DND-41 (cell line): ENCODE data around the gene SECTM1.

Experiments
- ATAC-seq: fragments of 200-7000 bp; cut with Tn5 transposase; 3 replicates; pipeline ENCODE4 v1.9.1; 2021; ENCODE audit warnings: low read depth; ENCODE audit not compliant: insufficient read depth
- DNase-seq: peaks from one replicate; pipeline ENCODE4 v3.0.0-alpha.2; 2020
- H2AFZ ChIP-seq: 2 replicates; pipeline ENCODE4 v1.6.0; 2012; ENCODE audit warnings: low read depth, low read length
- H3K27ac ChIP-seq: 2 replicates; pipeline ENCODE4 v1.5.1; 2012; ENCODE audit warnings: low read length, inconsistent platforms
- H3K27me3 ChIP-seq: fragments of 200-600 bp; sonication (generic); 2 replicates; pipeline ENCODE4 v1.6.0; 2012; ENCODE audit warnings: low read length, mild to moderate bottlenecking, inconsistent platforms; ENCODE audit not compliant: insufficient read depth, poor library complexity
- H3K36me3 ChIP-seq: 2 replicates; pipeline ENCODE4 v1.5.1; 2012; ENCODE audit warnings: low read length, inconsistent platforms; ENCODE audit not compliant: insufficient read depth
- H3K4me1 ChIP-seq: 2 replicates; pipeline ENCODE4 v1.5.1; 2012; ENCODE audit warnings: mild to moderate bottlenecking, low read length; ENCODE audit not compliant: insufficient read depth
- H3K4me2 ChIP-seq: 2 replicates; pipeline ENCODE4 v1.6.0; 2012; ENCODE audit warnings: mild to moderate bottlenecking, moderate library complexity, low read length, inconsistent platforms; ENCODE audit not compliant: insufficient read depth
- H3K4me3 ChIP-seq, 2 experiments: fragments of 200-600 bp in 1 of 2; shearing (Covaris generic) in 1 of 2; 2 replicates each; pipeline ENCODE4 v1.5.1; 2012 to 2016; ENCODE audit warnings: inconsistent platforms in 2 of 2, low read length in 2 of 2, mild to moderate bottlenecking in 2 of 2, low read depth in 1 of 2, moderate library complexity in 1 of 2
- H3K79me2 ChIP-seq: 2 replicates; pipeline ENCODE4 v1.6.0; 2012; ENCODE audit warnings: low read length, inconsistent platforms; ENCODE audit not compliant: insufficient read depth
- H3K9ac ChIP-seq: 2 replicates; pipeline ENCODE4 v1.6.0; 2012; ENCODE audit warnings: low read depth, mild to moderate bottlenecking, inconsistent platforms, low read length, moderate library complexity
- H3K9me3 ChIP-seq: 2 replicates; pipeline ENCODE4 v1.5.1; 2012; ENCODE audit warnings: low read length, moderate library complexity, mild to moderate bottlenecking, inconsistent platforms; ENCODE audit not compliant: insufficient read depth, severe bottlenecking
- H4K20me1 ChIP-seq: 2 replicates; pipeline ENCODE4 v1.6.0; 2012; ENCODE audit warnings: low read length; ENCODE audit not compliant: insufficient read depth
- EZH2 ChIP-seq: IDR thresholded peaks from 3 replicates; pipeline ENCODE4 v1.6.1; 2012; ENCODE audit warnings: borderline replicate concordance, low read depth, mild to moderate bottlenecking, moderate library complexity, low read length, inconsistent platforms; ENCODE audit not compliant: severe bottlenecking
- TF ChIP-seq, protein P1 (sequence below): IDR thresholded peaks from 2 replicates; pipeline ENCODE4 v1.5.1; 2012; ENCODE audit warnings: borderline replicate concordance, low read length, moderate library complexity, mild to moderate bottlenecking; ENCODE audit not compliant: poor library complexity, severe bottlenecking; ENCODE audit errors: extremely low read depth

SECTM1 gene

DNA sequence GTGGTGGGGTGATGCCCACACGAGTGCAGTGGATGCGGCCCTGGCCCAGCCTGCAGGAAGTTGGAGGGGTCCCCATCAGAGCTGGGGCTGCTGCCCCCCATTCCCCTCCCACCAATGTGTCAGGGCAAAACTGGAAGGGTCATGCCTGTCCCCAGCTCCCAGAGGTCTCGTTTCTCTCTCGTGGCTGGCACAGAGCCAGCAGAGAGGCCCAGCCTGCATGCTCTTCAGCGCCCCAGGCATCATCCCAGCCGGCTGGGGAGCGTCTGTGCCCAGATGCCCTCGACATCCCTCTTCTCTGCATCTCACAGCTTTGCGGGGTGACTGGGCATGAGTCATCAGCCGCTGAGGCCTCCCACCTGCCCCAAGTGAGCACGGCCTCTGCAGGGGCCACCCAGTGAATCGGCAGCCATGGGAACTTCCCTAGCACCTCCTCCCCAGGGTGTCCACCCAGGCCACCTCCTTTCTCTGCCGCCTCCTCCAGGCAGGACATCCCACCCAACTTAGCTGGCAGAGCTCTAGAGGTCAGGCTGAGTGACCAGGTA, 50.3 kb downstream of the SECTM1 start:
- Histone ChIP-seq H3K9ac (no peak overlapping the region), H3K79me2 (no peaks in the 10 kb centered on the region), H4K20me1 (no peaks in the 10 kb centered on the region), H2AFZ (no peak overlapping the region), H3K9me3 (no peaks in the 10 kb centered on the region), H3K4me3 (no peak overlapping the region), H3K4me1 (peaks cover 5% of the 10 kb centered on the region), H3K27ac (no peak overlapping the region), H3K36me3 (no peaks in the 10 kb centered on the region), H3K4me2 (no peak overlapping the region), H3K27me3 (no peaks in the 10 kb centered on the region)
- TF ChIP-seq EZH2 = no peak
- TF ChIP-seq, protein P1, sequence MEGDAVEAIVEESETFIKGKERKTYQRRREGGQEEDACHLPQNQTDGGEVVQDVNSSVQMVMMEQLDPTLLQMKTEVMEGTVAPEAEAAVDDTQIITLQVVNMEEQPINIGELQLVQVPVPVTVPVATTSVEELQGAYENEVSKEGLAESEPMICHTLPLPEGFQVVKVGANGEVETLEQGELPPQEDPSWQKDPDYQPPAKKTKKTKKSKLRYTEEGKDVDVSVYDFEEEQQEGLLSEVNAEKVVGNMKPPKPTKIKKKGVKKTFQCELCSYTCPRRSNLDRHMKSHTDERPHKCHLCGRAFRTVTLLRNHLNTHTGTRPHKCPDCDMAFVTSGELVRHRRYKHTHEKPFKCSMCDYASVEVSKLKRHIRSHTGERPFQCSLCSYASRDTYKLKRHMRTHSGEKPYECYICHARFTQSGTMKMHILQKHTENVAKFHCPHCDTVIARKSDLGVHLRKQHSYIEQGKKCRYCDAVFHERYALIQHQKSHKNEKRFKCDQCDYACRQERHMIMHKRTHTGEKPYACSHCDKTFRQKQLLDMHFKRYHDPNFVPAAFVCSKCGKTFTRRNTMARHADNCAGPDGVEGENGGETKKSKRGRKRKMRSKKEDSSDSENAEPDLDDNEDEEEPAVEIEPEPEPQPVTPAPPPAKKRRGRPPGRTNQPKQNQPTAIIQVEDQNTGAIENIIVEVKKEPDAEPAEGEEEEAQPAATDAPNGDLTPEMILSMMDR = no peak
- ATAC-seq (no peak; the same call in 2 of the 3 replicates), DNase-seq (no peak)

DNA sequence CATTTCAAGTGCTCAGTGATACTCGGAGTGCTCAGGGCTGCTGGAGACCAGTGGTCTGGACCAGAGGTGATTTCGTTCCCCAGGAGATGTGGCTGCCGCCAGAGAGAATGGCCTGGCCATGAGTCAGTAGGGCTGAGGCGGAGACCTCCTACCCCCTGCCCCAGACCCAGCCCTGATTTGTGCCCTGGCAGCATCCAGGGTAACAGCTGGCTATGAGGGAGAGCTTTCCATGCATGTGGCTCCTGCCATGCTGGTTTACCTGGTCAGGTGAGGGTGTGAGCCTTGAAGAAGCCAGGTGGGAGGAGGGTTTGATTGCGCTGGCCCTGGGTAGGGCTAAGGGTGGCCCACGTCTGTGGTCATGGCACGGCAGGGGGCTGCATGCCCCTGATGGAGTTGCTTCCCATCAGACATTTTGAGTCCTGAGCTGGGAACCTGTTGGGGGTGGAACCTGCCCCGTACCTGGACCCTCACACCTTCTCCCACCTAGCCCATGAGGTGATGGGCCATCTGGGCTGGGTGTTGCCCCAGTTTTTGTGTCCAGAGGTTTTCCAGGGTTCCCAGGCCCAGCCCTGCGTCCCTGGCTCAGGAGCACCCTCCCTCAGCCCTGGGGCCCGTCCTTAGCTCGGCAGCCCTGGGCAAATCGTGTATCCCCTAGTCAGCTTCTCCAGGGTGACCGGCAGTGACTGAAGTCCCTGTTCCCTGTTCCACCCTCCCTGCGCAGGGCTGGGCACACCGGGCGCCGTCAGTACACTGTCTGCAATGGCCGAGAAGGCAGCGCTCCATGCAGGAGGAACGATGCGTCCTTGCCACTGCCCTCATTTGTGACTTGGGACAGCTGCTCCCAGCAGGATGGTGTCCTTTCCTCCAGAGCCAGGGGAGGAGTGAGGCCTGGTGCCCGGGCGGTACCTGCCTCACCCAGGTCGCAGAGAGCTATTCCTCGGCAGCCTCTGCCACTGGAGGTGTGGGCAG, 51.0 kb downstream of the SECTM1 start:
- no peaks in the 10 kb centered on the region for H3K36me3 ChIP-seq
- H2AFZ ChIP-seq = no peak overlapping the region
- TF ChIP-seq, protein P1 = no peak
- TF ChIP-seq EZH2 = no peak
- DNase-seq (no peak), ATAC-seq (no peak)
- H3K4me1 ChIP-seq = no peaks in the 10 kb centered on the region
- no peaks in the 10 kb centered on the region for H3K79me2 ChIP-seq
- no peaks in the 10 kb centered on the region for H4K20me1 ChIP-seq
- no peak overlapping the region for H3K27ac ChIP-seq
- no peak overlapping the region for H3K4me2 ChIP-seq
- H3K9ac ChIP-seq = no peak overlapping the region
- H3K4me3 ChIP-seq = no peak overlapping the region
- H3K27me3 ChIP-seq = no peaks in the 10 kb centered on the region
- H3K9me3 ChIP-seq = no peaks in the 10 kb centered on the region

DNA sequence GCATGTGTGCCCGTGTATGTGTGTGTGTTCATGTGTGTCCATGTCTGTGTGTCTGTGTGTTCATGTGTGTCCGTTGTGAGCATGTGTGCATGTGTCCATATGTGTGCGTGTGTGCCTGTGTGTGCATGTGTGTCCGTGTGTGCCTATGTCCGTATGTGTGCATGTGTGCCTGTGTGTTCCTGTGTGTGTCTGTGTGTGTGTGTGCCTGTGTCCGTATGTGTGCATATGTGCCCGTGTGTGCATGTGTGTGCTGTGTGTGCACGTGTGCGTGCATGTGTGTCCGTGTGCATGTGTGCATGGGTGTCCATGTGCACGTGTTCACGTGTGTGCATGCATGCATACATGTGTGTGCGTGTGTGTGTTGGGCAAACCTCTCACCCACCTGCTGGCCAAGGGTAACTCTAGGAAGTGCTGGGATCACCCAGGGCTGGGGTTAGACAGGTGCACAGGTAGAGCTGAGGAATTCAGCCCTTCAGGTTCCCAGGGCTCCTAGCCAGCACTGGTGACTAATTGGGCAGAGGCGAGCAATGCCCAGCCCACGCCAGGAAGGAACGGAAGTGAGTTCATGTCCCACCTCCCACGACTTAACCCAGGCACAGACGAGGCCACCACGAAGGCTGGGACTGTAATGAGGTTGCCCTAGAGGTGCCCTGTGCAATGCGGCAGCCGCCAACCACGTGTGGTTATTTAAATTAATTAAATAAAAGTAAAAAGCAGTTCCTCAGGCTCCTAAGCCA, 51.9 kb downstream of the SECTM1 start:
- TF ChIP-seq, protein P1 = no peak
- TF ChIP-seq EZH2 = no peak
- no peak overlapping the region for H3K4me3 ChIP-seq
- no peak overlapping the region for H3K9ac ChIP-seq
- H4K20me1 ChIP-seq = no peaks in the 10 kb centered on the region
- no peak overlapping the region for H3K27ac ChIP-seq
- no peaks in the 10 kb centered on the region for H3K27me3 ChIP-seq
- DNase-seq (no peak), ATAC-seq (no peak)
- H3K4me1 ChIP-seq = no peaks in the 10 kb centered on the region
- H2AFZ ChIP-seq = no peak overlapping the region
- no peaks in the 10 kb centered on the region for H3K9me3 ChIP-seq
- no peaks in the 10 kb centered on the region for H3K79me2 ChIP-seq
- no peaks in the 10 kb centered on the region for H3K36me3 ChIP-seq
- H3K4me2 ChIP-seq = no peak overlapping the region
